ENCODE results near the gene LIMK1. TPM values are rescaled to one million over a fixed set of nuclear protein-coding genes. Genes with fewer than 3 reads are reported as not detected.
A peak's percentile ranks its signal among the peaks of the same experiment; 100 is the strongest.

LIMK1 gene
- total and polyA plus RNA-seq, 12 donors = 5.0 to 17.3 (median 9.6) TPM

DNA sequence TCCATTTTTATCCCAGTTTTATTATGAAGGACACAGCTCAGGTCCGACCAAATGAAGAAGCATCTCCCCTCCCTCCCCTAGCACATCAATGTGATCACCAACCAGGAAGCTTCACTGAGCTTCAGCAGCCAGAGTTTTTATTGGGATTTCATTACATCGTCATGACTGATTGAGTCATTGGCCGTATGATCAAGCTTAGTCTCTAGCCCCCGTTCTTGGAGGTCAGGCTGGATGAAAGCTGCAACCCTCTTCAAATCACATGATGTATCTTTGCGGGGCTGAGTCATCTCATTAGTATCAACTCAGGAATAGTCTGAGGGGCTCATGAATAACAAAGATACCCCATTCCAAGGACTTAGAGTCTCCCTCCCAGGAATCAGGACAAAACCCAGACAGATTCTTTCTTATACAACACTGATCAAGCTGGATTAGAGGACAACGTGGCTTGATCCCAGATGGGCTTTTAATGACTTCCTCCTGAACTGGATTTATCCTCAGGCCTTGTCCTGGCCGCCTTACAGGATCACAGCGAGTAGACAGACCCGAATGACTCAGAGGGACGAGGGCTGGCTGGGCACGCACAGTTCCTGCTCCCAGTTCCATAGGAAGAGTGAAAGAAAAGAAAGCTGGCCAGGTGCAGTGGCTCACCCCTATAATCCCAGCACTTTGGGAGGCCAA is 14.5 kb downstream of the LIMK1 start:
- ATAC-seq (no peak), DNase-seq (no peak)
- 86 to 87% methylated on average over 11 of the region's 11 CpGs for WGBS, 2 donors
- H3K4me3 ChIP-seq = no peak overlapping the region
- peaks cover 0 to 5% (median 0%) of the 10 kb centered on the region in 11 donors for H3K9me3 ChIP-seq
- H3K27me3 ChIP-seq = no peaks in the 10 kb centered on the region
- peaks cover 0 to 67% (median 11%) of the 10 kb centered on the region in 9 donors for H3K36me3 ChIP-seq
- TF ChIP-seq, protein P1, sequence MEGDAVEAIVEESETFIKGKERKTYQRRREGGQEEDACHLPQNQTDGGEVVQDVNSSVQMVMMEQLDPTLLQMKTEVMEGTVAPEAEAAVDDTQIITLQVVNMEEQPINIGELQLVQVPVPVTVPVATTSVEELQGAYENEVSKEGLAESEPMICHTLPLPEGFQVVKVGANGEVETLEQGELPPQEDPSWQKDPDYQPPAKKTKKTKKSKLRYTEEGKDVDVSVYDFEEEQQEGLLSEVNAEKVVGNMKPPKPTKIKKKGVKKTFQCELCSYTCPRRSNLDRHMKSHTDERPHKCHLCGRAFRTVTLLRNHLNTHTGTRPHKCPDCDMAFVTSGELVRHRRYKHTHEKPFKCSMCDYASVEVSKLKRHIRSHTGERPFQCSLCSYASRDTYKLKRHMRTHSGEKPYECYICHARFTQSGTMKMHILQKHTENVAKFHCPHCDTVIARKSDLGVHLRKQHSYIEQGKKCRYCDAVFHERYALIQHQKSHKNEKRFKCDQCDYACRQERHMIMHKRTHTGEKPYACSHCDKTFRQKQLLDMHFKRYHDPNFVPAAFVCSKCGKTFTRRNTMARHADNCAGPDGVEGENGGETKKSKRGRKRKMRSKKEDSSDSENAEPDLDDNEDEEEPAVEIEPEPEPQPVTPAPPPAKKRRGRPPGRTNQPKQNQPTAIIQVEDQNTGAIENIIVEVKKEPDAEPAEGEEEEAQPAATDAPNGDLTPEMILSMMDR (IDR thresholded peaks at IDR 0.05) = no peak
- intact Hi-C loops (cut with DNase I) = loop anchor here in 1 of 10 donors (5.0 kb wide), 1 partner anchor 59 kb away; no protein-coding TSS in a partner anchor
- peaks cover 6 to 27% (median 19%) of the 10 kb centered on the region in 9 donors for H3K4me1 ChIP-seq
- peak overlapping the region in 1 of 10 donors; percentile 10 for H3K27ac ChIP-seq

DNA sequence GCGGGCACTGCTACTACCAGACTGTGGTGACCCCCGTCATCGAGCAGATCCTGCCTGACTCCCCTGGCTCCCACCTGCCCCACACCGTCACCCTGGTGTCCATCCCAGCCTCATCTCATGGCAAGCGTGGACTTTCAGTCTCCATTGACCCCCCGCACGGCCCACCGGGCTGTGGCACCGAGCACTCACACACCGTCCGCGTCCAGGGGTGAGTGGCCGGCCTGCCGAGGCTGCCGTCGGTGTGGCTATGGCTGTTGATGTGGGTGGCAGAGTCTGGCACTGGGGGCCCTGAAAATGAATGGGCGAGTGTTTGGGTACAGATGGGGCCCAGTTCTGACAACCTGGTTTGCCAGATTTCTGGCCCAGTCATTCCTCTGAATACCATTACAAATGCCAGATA is 15.4 kb downstream of the LIMK1 start:
- Histone ChIP-seq H3K27ac (no peak overlapping the region), H3K4me1 (peaks cover 2 to 18% (median 10%) of the 10 kb centered on the region in 9 donors), H3K36me3 (peaks cover 0 to 76% (median 11%) of the 10 kb centered on the region in 9 donors), H3K4me3 (no peak overlapping the region), H3K9me3 (peaks cover 0 to 5% (median 0%) of the 10 kb centered on the region in 11 donors), H3K27me3 (no peaks in the 10 kb centered on the region)
- intact Hi-C loops (cut with DNase I) = loop anchor here in 1 of 10 donors (5.0 kb wide), 1 partner anchor 58 kb away; no protein-coding TSS in a partner anchor
- TF ChIP-seq, protein P1 (IDR thresholded peaks at IDR 0.05) = no peak
- 96 to 98% methylated on average over 17 of the region's 17 CpGs for WGBS, 2 donors
- DNase-seq (no peak), ATAC-seq (no peak)

DNA sequence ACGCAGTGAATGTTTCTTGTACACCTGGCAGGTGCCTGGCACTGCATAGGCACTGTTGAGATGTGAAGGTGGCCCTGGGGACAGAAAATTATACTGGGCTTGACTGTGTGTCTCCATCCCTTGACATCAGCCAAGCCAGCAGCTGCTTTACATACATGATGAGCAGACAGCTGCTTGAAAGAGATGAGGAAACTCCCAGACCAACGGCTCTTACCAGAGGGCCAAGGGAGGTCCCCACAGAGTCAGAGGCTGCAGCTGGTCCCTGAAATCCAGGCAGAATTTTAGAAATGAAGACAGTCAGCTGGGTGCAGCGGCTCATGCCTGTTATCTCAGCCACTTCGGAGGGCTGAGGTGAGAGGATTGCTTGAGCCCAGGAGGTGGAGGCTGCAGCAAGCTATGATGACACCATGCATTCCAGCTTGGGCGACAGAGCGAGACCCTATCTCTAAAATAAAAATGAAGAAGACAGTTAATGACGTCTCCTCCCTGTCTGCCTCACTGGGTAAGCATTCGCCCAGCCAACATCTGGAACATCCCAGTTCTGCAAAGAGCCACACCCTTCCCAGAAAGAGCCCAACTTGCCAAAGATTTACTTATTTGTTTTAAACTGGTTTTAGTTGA is 17.6 kb downstream of the LIMK1 start:
- H3K27me3 ChIP-seq = no peaks in the 10 kb centered on the region
- H3K9me3 ChIP-seq = peaks cover 0 to 5% (median 0%) of the 10 kb centered on the region in 11 donors
- H3K4me3 ChIP-seq = no peak overlapping the region
- no peak for DNase-seq
- H3K27ac ChIP-seq = peak overlapping the region in 2 of 10 donors; percentile 20 to 39
- intact Hi-C loops (cut with DNase I) = no loop called here
- WGBS, 2 donors = 75% methylated on average over 8 of the region's 8 CpGs
- ATAC-seq = peak in 6 of 8 donors; percentile 43 to 77 (median 53)
- H3K36me3 ChIP-seq = peaks cover 0 to 98% (median 11%) of the 10 kb centered on the region in 9 donors
- TF ChIP-seq, protein P1 (IDR thresholded peaks at IDR 0.05) = no peak
- H3K4me1 ChIP-seq = peaks cover 0 to 4% (median 0%) of the 10 kb centered on the region in 9 donors

DNA sequence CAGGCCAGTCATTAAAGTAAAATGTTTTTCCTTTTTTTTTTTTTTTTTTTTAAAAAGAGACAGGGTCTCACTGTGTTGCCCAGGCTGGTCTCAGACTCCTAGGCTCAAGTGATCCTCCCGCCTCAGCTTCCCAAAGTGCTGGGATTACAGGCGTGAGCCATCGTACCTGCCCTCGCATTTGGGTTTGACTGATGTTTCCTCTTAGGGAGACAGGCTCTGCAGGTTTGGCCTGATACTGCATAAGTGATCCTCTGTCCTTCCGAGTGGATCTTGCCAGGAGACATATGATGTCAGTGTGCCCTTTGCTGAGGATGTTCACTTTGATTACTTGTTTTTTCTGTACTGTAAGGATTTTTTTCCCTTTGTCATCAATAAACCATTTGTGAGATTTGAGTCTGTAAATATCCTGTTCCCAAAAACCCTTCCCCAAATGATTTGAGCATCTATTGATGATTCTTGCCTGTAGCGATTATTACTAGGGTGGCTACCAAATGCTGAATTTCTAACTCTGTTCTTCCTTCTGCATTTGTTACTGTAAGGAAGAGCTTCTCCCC is 19.7 kb downstream of the LIMK1 start:
- H3K36me3 ChIP-seq = peaks cover 0 to 99% (median 13%) of the 10 kb centered on the region in 9 donors
- WGBS, 2 donors = 94 to 95% methylated on average over 6 of the region's 6 CpGs

More for the DNA sequence above, 19.7 kb downstream of the LIMK1 start:
- DNase-seq (no peak), ATAC-seq (no peak)
- intact Hi-C loops (cut with DNase I) = no loop called here
- Histone ChIP-seq H3K9me3 (no peaks in the 10 kb centered on the region), H3K27ac (no peak overlapping the region), H3K4me3 (no peak overlapping the region), H3K27me3 (no peaks in the 10 kb centered on the region), H3K4me1 (peaks cover 0 to 4% (median 0%) of the 10 kb centered on the region in 9 donors)
- TF ChIP-seq, protein P1 (IDR thresholded peaks at IDR 0.05) = no peak

Measured in heart right ventricle (tissue), 16 donors.